Activated T-helper 2 cell treated with anti-CD3 and anti-CD28 coated beads, Interferon-gamma antibody, Interleukin-2, Interleukin-4, amounts not matched to agents 10 μg/mL and 5 μg/mL and 100 μg/mL, durations not matched to agents 14 hours and 24 hours and 36 hours (primary cell): ENCODE measurements around the gene IGSF8. TPM values are rescaled to one million over a fixed set of nuclear protein-coding genes. Genes with fewer than 3 reads are reported as not detected.
"Not testable (repeated sequence)": the region's sequence is repeated elsewhere in the genome, so short reads cannot be mapped to it uniquely, and the experiment has no call there.

ENCODE experiments used
- DNase-seq: peaks from one replicate; pipeline ENCODE4 v3.0.0; 2021; ENCODE audit warnings: low spot score
- H3K27ac Mint-ChIP-seq: one replicate; pipeline ENCODE4 v1.8.0; 2021; ENCODE audit warnings: mixed read lengths
- H3K27me3 Mint-ChIP-seq: one replicate; pipeline ENCODE4 v1.8.0; 2021; ENCODE audit warnings: low read depth, mixed read lengths
- H3K36me3 Mint-ChIP-seq: one replicate; pipeline ENCODE4 v1.8.0; 2021; ENCODE audit warnings: low read depth, mixed read lengths
- H3K4me1 Mint-ChIP-seq: one replicate; pipeline ENCODE4 v1.8.0; 2021; ENCODE audit warnings: low read depth, mixed read lengths
- H3K4me3 Mint-ChIP-seq: one replicate; pipeline ENCODE4 v1.8.0; 2021; ENCODE audit warnings: low read depth, mild to moderate bottlenecking, moderate library complexity, mixed read lengths
- H3K9me3 Mint-ChIP-seq: one replicate; pipeline ENCODE4 v1.8.0; 2021; ENCODE audit warnings: mixed read lengths
- intact Hi-C: fragments of 100-400 bp; cut with micrococcal nuclease; formaldehyde crosslinking; loops from one replicate; pipeline ENCODE4 v1.15.1; 2023
- total RNA-seq: library from RNA; stranded (reverse); gene quantifications from 2 replicates; pipeline ENCODE4 v1.2.3, GENCODE V29; 2022

The IGSF8 gene
- total RNA-seq, 1 donor from 2014 or later: 34.1 TPM

GRCh38 chr1:160061369-160062229 lies 36.8 kb downstream of the IGSF8 start:
- Mint-ChIP-seq H3K9me3 (no peaks in the 10 kb centered on the region), H3K27me3 (peaks cover 28% of the 10 kb centered on the region)
- intact Hi-C loops: no loop called here

DNA sequence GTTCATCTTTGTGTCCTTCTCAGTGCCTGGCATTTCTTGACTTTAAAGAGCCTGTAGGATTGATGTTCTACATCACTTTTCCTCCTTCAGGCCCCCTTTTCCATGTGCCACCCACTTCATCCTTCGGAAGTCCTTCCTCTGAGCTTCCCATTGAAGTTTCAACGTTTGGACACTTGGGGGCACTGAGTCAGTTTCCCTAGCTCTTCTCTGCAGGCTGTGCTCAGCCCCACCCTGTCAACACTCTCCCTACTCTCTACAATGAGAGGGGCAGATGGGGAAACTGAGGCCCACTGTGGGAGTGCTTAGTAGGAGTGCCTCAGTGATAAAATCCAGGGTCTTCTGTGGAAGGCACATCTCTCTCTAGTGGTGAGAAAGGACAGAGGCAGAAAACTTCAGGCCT lies 40.3 kb downstream of the IGSF8 start:
- Mint-ChIP-seq H3K9me3 (no peaks in the 10 kb centered on the region), H3K27me3 (peaks cover 36% of the 10 kb centered on the region), H3K4me1 (no peaks in the 10 kb centered on the region), H3K4me3 (no peak overlapping the region), H3K36me3 (no peaks in the 10 kb centered on the region), H3K27ac (no peak overlapping the region)
- intact Hi-C loops: no loop called here
- DNase-seq: no peak

More at GRCh38 chr1:160061369-160062229, 36.8 kb downstream of the IGSF8 start:
- Mint-ChIP-seq H3K4me1 (no peaks in the 10 kb centered on the region), H3K4me3 (no peak overlapping the region), H3K36me3 (no peaks in the 10 kb centered on the region), H3K27ac (no peak overlapping the region)
- DNase-seq: no peak

- no peaks in the 10 kb centered on the region for H3K36me3 Mint-ChIP-seq
- peaks cover 44% of the 10 kb centered on the region for H3K27me3 Mint-ChIP-seq
- no peak overlapping the region for H3K27ac Mint-ChIP-seq
These were observed 41.7 kb downstream of the IGSF8 start for GRCh38 chr1:160056648-160057169.

DNA sequence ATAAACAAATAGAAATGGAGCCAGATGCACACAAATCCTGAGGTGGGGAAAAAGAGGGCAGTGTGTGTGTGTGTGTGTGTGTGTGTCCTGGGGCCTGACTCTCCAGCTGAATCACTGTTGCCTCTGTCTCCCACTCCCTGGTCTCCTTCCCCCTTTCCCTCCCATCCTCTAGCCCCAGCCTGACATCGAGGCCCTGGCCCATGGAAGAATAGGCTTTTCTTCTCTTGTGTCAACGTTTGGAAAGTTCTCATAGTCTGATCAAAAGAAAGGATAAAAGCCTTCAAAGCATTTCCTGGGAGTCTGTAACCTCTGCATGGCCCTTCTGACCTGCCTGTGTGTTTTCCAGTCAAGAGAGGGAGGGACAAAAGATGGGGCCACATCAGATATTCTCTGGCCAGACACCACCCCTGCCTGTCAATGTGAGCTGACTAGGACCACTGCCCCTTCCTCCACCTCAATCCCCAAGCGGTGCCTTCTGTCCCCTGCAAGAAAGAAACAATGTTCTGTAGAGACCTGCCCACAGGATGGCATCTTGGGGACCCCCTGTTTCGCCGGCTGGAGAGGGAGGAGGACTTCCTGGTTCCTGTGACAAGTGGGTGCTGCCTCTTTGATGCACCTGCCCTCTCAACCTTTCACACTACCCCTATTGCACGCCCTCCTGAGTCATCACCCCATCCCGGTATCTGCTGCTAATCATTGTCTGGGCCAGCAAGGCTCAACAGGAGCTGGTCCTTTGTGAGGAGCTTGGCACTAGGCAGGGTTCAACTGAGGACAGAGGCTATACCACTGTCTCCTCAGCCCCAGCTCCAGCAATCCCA lies 44.7 kb downstream of the IGSF8 start:
- Mint-ChIP-seq H3K27ac (no peak overlapping the region), H3K36me3 (no peaks in the 10 kb centered on the region), H3K9me3 (no peaks in the 10 kb centered on the region), H3K4me3 (no peak overlapping the region), H3K4me1 (no peaks in the 10 kb centered on the region), H3K27me3 (peaks cover 40% of the 10 kb centered on the region)
- intact Hi-C loops: no loop called here
- DNase-seq: no peak

More at GRCh38 chr1:160056648-160057169, 41.7 kb downstream of the IGSF8 start:
- intact Hi-C loops: no loop called here
- DNase-seq: no peak
- H3K4me3 Mint-ChIP-seq: no peak overlapping the region
- no peaks in the 10 kb centered on the region for H3K4me1 Mint-ChIP-seq
- no peaks in the 10 kb centered on the region for H3K9me3 Mint-ChIP-seq

DNA sequence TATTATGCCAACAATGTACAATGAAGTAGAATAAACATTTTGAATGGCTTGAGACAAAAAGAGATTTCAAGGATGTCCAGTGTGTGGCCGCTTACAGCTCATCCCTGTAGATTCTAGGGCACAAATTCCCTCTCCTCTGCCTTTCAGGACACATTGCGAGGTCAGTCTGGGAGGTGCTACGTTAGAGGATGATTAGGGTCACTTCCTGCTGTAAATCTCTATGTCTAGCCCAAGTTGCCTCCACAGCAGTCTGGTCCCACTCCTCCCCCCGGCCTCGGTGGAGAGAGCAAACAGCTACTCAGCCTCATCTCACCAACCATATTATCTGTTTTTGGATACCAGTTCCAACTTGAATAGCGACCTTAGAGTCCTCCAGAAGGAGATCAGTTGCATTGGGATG lies 45.5 kb downstream of the IGSF8 start:
- DNase-seq: no peak
- no peak overlapping the region for H3K4me3 Mint-ChIP-seq
- peaks cover 38% of the 10 kb centered on the region for H3K27me3 Mint-ChIP-seq
- H3K27ac Mint-ChIP-seq: no peak overlapping the region
- intact Hi-C loops: no loop called here
- no peaks in the 10 kb centered on the region for H3K4me1 Mint-ChIP-seq
- H3K9me3 Mint-ChIP-seq: no peaks in the 10 kb centered on the region
- no peaks in the 10 kb centered on the region for H3K36me3 Mint-ChIP-seq

- intact Hi-C loops: no loop called here
- Mint-ChIP-seq H3K4me3 (no peak overlapping the region), H3K9me3 (no peaks in the 10 kb centered on the region), H3K27ac (no peak overlapping the region), H3K4me1 (peaks cover 11% of the 10 kb centered on the region), H3K27me3 (peaks cover 26% of the 10 kb centered on the region), H3K36me3 (no peaks in the 10 kb centered on the region)
- no peak for DNase-seq
These were observed 47.8 kb downstream of the IGSF8 start for GRCh38 chr1:160050619-160051018.

GRCh38 chr1:160050182-160050581 lies 48.2 kb downstream of the IGSF8 start:
- H3K4me1 Mint-ChIP-seq: peaks cover 12% of the 10 kb centered on the region
- H3K27ac Mint-ChIP-seq: not testable (repeated sequence)

GRCh38 chr1:160049101-160049500 lies 49.3 kb downstream of the IGSF8 start:
- Mint-ChIP-seq H3K4me3 (no peak overlapping the region), H3K4me1 (peaks cover 12% of the 10 kb centered on the region), H3K9me3 (no peaks in the 10 kb centered on the region), H3K27me3 (peaks cover 32% of the 10 kb centered on the region), H3K36me3 (no peaks in the 10 kb centered on the region), H3K27ac (no peak overlapping the region)
- DNase-seq: no peak
- intact Hi-C loops: no loop called here

More at GRCh38 chr1:160050182-160050581, 48.2 kb downstream of the IGSF8 start:
- H3K9me3 Mint-ChIP-seq, intact Hi-C loops, H3K4me3 Mint-ChIP-seq, H3K36me3 Mint-ChIP-seq, DNase-seq: not testable (repeated sequence)
- peaks cover 29% of the 10 kb centered on the region for H3K27me3 Mint-ChIP-seq

GRCh38 chr1:160048335-160048734 lies 50.1 kb downstream of the IGSF8 start:
- Mint-ChIP-seq H3K4me1 (peaks cover 12% of the 10 kb centered on the region), H3K27ac (no peak overlapping the region), H3K36me3 (no peaks in the 10 kb centered on the region), H3K9me3 (no peaks in the 10 kb centered on the region), H3K27me3 (peaks cover 27% of the 10 kb centered on the region), H3K4me3 (no peak overlapping the region)
- intact Hi-C loops: no loop called here
- no peak for DNase-seq

DNA sequence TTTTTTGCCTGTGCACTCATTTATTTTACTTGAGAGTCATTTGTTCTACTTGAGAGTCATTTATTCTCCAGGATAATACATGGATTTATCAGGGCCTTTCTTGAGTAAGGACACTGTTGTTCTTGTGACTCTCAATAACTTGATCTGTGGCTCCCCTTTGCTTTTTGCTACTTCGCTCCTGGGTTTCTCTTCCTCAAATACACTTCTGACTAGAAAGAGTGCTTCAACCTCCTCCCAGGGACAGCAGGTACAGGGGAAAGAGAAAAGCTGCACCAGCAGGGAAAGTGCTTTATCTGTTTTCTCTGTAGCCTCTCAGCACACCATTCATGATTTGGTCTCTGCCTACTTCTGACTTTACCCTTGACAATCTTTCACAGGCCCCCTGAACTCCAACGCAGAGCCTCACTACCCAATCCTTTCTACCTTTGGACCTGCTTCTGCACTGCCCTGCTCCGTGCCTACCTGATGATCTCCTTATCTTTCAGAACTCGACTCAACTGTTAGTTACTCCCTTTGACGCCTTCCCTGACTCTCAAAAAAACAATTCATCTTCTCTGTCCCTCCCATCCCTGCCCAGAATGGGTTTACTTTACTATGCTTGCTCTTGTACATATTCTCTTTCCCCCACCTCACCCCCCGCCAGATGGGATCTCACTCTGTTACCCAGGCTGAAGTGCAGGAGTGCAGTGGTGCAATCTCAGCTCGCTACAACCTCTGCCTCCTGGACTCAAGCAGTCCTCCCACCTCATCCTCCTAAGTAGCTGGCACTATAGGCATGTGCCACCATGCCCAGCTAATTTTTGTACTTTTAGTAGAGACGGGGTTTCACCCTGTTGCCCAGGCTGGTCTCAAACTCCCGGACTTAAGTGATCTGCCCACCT lies 51.1 kb downstream of the IGSF8 start:
- H3K4me3 Mint-ChIP-seq: peak overlapping the region; percentile 41
- H3K9me3 Mint-ChIP-seq: no peaks in the 10 kb centered on the region
- intact Hi-C loops: no loop called here
- peaks cover 12% of the 10 kb centered on the region for H3K4me1 Mint-ChIP-seq
- DNase-seq: no peak
- peaks cover 25% of the 10 kb centered on the region for H3K27me3 Mint-ChIP-seq
- H3K27ac Mint-ChIP-seq: peak overlapping the region; percentile 43
- no peaks in the 10 kb centered on the region for H3K36me3 Mint-ChIP-seq

GRCh38 chr1:160046494-160047110 lies 51.8 kb downstream of the IGSF8 start:
- no peaks in the 10 kb centered on the region for H3K36me3 Mint-ChIP-seq
- peak overlapping the region; percentile 41 for H3K4me3 Mint-ChIP-seq
- H3K9me3 Mint-ChIP-seq: no peaks in the 10 kb centered on the region
- peaks cover 12% of the 10 kb centered on the region for H3K4me1 Mint-ChIP-seq
- intact Hi-C loops: loop anchor here (1.0 kb wide), 1 partner anchor 32 kb away; no protein-coding TSS in a partner anchor
- peak overlapping the region; percentile 43 for H3K27ac Mint-ChIP-seq
- DNase-seq: peak; percentile 26
- H3K27me3 Mint-ChIP-seq: peaks cover 17% of the 10 kb centered on the region

GRCh38 chr1:160045653-160046052 lies 52.8 kb downstream of the IGSF8 start:
- no peak overlapping the region for H3K4me3 Mint-ChIP-seq
- DNase-seq: no peak
- H3K27me3 Mint-ChIP-seq: peaks cover 14% of the 10 kb centered on the region
- H3K9me3 Mint-ChIP-seq: no peaks in the 10 kb centered on the region
- H3K36me3 Mint-ChIP-seq: no peaks in the 10 kb centered on the region
- H3K27ac Mint-ChIP-seq: no peak overlapping the region
- intact Hi-C loops: loop anchor here (1.0 kb wide), 1 partner anchor 33 kb away; no protein-coding TSS in a partner anchor
- H3K4me1 Mint-ChIP-seq: peaks cover 12% of the 10 kb centered on the region
